HepG2 (cell line): Measurements from ENCODE around the gene FAM168A. TPM values are rescaled to one million over a fixed set of nuclear protein-coding genes. Genes with fewer than 3 reads are reported as not detected.

Experiments
- ATAC-seq: fragments of 200-7000 bp; cut with Tn5 transposase; 3 replicates; pipeline ENCODE4 v1.9.1; 2020; ENCODE audit warnings: mild to moderate bottlenecking, moderate library complexity
- BruUV-seq: library from RNA; stranded (reverse); fragments of 400-500 nt; replicated peaks from 2 replicates; lab custom pipeline; 2021; lab: Mats Ljungman, UMichigan
- CTCF ChIA-PET: fragments of 300-600 bp; formaldehyde crosslinking; extraction: SDS; loops from one replicate; lab custom pipeline; 2021; ENCODE audit warnings: low total read pairs, inconsistent platforms, low intra/inter-chr PET ratio; lab: Yijun Ruan, JAX
- POLR2A ChIA-PET: fragments of 350-600 bp; sonication (Branson Sonifier 250); formaldehyde crosslinking; loops from one replicate; lab custom pipeline; 2020; ENCODE audit warnings: antibody characterized with exemption, inconsistent platforms; lab: Yijun Ruan, JAX
- DNase-seq: peaks from one replicate; pipeline ENCODE4 v3.0.0-alpha.2; 2015; ENCODE audit warnings: low spot score
- FAIRE-seq: peaks from 3 replicates; lab custom pipeline; 2011; peaks lifted over from hg19 to GRCh38; lab: Jason Lieb, UNC
- H2AFZ ChIP-seq: one replicate; pipeline ENCODE4 v1.6.1; 2011; ENCODE audit warnings: low read length, inconsistent platforms
- H3K27ac ChIP-seq: fragments of 300-600 bp; 3 replicates; pipeline ENCODE4 v1.8.0; 2011; ENCODE audit warnings: mixed run types, mild to moderate bottlenecking, mixed read lengths, low read length, inconsistent platforms; ENCODE audit not compliant: insufficient read depth; ENCODE audit errors: extremely low read length
- H3K27me3 ChIP-seq, 2 experiments: fragments of 200-600 bp in 1 of 2; 2 replicates in 1 of 2; 3 replicates in 1 of 2; pipeline versions ENCODE4 v1.6.0 to v1.8.0; 2011; ENCODE audit warnings: low read length in 2 of 2, mild to moderate bottlenecking in 2 of 2, moderate library complexity in 2 of 2, inconsistent platforms in 1 of 2; ENCODE audit not compliant: insufficient read depth in 2 of 2, control insufficient read depth in 1 of 2
- H3K36me3 ChIP-seq, 2 experiments: fragments of 200-600 bp in 1 of 2; replicated peaks in 1 of 2; 2 replicates in 1 of 2; 3 replicates in 1 of 2; pipeline versions ENCODE4 v1.5.1 to v1.8.0; 2011; ENCODE audit warnings: low read length in 2 of 2, inconsistent platforms in 1 of 2; ENCODE audit not compliant: insufficient read depth in 2 of 2, control insufficient read depth in 1 of 2
- H3K4me1 ChIP-seq: 2 replicates; pipeline ENCODE4 v1.5.1; 2012; ENCODE audit warnings: low read length, inconsistent platforms; ENCODE audit not compliant: insufficient read depth
- H3K4me2 ChIP-seq: 2 replicates; pipeline ENCODE4 v1.6.0; 2011; ENCODE audit warnings: low read depth, low read length, inconsistent platforms
- H3K4me3 ChIP-seq, 3 experiments: fragments of 200-600 bp in 1 of 3; sonication (generic), shearing (Covaris generic) in 1 of 3; replicated peaks in 1 of 3; 2 replicates each; pipeline ENCODE4 v1.5.1; 2011 to 2016; ENCODE audit warnings: low read length in 3 of 3, inconsistent platforms in 2 of 3, low read depth in 2 of 3, mild to moderate bottlenecking in 2 of 3, control low read depth in 1 of 3, mixed read lengths in 1 of 3; ENCODE audit not compliant: insufficient read depth in 1 of 3
- H3K79me2 ChIP-seq: one replicate; pipeline ENCODE4 v1.6.1; 2011; ENCODE audit warnings: low read length, inconsistent platforms; ENCODE audit not compliant: insufficient read depth
- H3K9ac ChIP-seq: 2 replicates; pipeline ENCODE4 v1.6.0; 2011; ENCODE audit warnings: mild to moderate bottlenecking, low read depth, low read length, inconsistent platforms; ENCODE audit not compliant: insufficient read depth
- H3K9me3 ChIP-seq: 2 replicates; pipeline ENCODE4 v1.5.1; 2012; ENCODE audit warnings: mild to moderate bottlenecking, low read length
- H4K20me1 ChIP-seq: 2 replicates; pipeline ENCODE4 v1.6.0; 2011; ENCODE audit warnings: inconsistent platforms, mild to moderate bottlenecking, low read length, moderate library complexity; ENCODE audit not compliant: insufficient read depth
- ASH2L ChIP-seq: fragments of 300-600, 200-600 bp; sonication (generic); IDR thresholded peaks from 2 replicates; pipeline ENCODE4 v1.7.0; 2017; ENCODE audit warnings: low read depth, mild to moderate bottlenecking, moderate library complexity, mixed read lengths, low read length; ENCODE audit not compliant: insufficient read length
- CHD4 ChIP-seq: fragments of 200-600 bp; sonication (generic); IDR thresholded peaks from 2 replicates; pipeline ENCODE4 v1.7.0; 2017; ENCODE audit warnings: mild to moderate bottlenecking, low read length, borderline replicate concordance
- GFI1 ChIP-seq: sonication (generic); formaldehyde crosslinking; IDR thresholded peaks from 2 replicates; pipeline ENCODE4 v1.5.0; 2020; ENCODE audit warnings: missing genetic modification reagents, mild to moderate bottlenecking, borderline replicate concordance
- MAZ ChIP-seq, 2 experiments: sonication (generic) in 1 of 2; formaldehyde crosslinking in 1 of 2; IDR thresholded peaks; 2 replicates each; pipeline versions ENCODE4 v1.5.0 to v1.6.1; 2012 to 2020; ENCODE audit warnings: low read depth in 2 of 2, mild to moderate bottlenecking in 2 of 2, borderline replicate concordance in 1 of 2, improper control_type of control experiment in 1 of 2, low read length in 1 of 2, missing genetic modification reagents in 1 of 2, moderate library complexity in 1 of 2
- MBNL3 ChIP-seq: fragments of 250-450 bp; sonication (Bioruptor Pico); conservative IDR thresholded peaks from 2 replicates; pipeline ENCODE4 v1.8.0; 2022; ENCODE audit warnings: mild to moderate bottlenecking, inconsistent platforms
- SP140L ChIP-seq: sonication (generic); formaldehyde crosslinking; IDR thresholded peaks from 2 replicates; pipeline ENCODE4 v1.4.0; 2020; ENCODE audit warnings: missing genetic modification reagents, borderline replicate concordance
- YY1 ChIP-seq: IDR thresholded peaks from 2 replicates; pipeline ENCODE4 v1.6.1; 2011; ENCODE audit warnings: low read length, low read depth, moderate library complexity, mild to moderate bottlenecking; ENCODE audit not compliant: insufficient read depth, insufficient replicate concordance
- ZNF10 ChIP-seq: sonication (generic); formaldehyde crosslinking; IDR thresholded peaks from 2 replicates; pipeline ENCODE4 v1.4.0; 2020; ENCODE audit warnings: mild to moderate bottlenecking, low read depth, missing genetic modification reagents, borderline replicate concordance
- ZNF224 ChIP-seq: sonication (generic); formaldehyde crosslinking; IDR thresholded peaks from 2 replicates; pipeline ENCODE4 v1.5.0; 2020; ENCODE audit warnings: mild to moderate bottlenecking, missing genetic modification reagents
- ZNF33A ChIP-seq: sonication (generic); formaldehyde crosslinking; IDR thresholded peaks from 2 replicates; pipeline ENCODE4 v1.5.1; 2020; ENCODE audit warnings: missing genetic modification reagents, mild to moderate bottlenecking, moderate library complexity, borderline replicate concordance
- ZNF44 ChIP-seq: sonication (generic); formaldehyde crosslinking; IDR thresholded peaks from 2 replicates; pipeline ENCODE4 v1.5.1; 2020; ENCODE audit warnings: mild to moderate bottlenecking, missing genetic modification reagents
- ZNF670 ChIP-seq: sonication (generic); formaldehyde crosslinking; IDR thresholded peaks from 2 replicates; pipeline ENCODE4 v1.8.0; 2022; ENCODE audit warnings: mild to moderate bottlenecking, missing genetic modification reagents, borderline replicate concordance
- ZNF772 ChIP-seq: sonication (generic); formaldehyde crosslinking; IDR thresholded peaks from 2 replicates; pipeline ENCODE4 v1.5.0; 2020; ENCODE audit warnings: mild to moderate bottlenecking, missing genetic modification reagents
- ZSCAN20 ChIP-seq: sonication (generic); formaldehyde crosslinking; IDR thresholded peaks from 2 replicates; pipeline ENCODE4 v1.4.0; 2020; ENCODE audit warnings: missing genetic modification reagents, mild to moderate bottlenecking, borderline replicate concordance
- WGBS: methylation state at CpG from one replicate; pipeline ENCODE4 v1.1.6; 2017; ENCODE audit warnings: low lambda C conversion rate; 5-methylcytosine and 5-hydroxymethylcytosine counted together
- in situ Hi-C: cut with HindIII; loops from 2 replicates; pipeline ENCODE4 v1.10.0; 2017; ENCODE audit warnings: low pct_unique_long_range_greater_than_20kb; ENCODE audit not compliant: extremely low pct_ligation_motif_present
- intact Hi-C: fragments of 100-400 bp; cut with micrococcal nuclease; formaldehyde crosslinking; loops from one replicate; pipeline ENCODE4 v1.10.0; 2022; ENCODE audit not compliant: unreplicated experiment
- polyA plus RNA-seq, 8 experiments: library from polyadenylated mRNA; depleted of rRNA in 3 of 8; stranded (reverse) in 7 of 8; unstranded in 1 of 8; fragments of >200 nt; fragmentation: Illumina TruSeq in 4 of 8; extraction: Trizol in 4 of 8; gene quantifications; 2 replicates each; pipeline versions ENCODE4 v1.2.1 to v1.2.3, GENCODE V29; 2011 to 2016; ENCODE audit warnings: low read depth in 4 of 8, missing spikeins in 1 of 8, mixed read lengths in 1 of 8; ENCODE audit not compliant: insufficient read depth in 1 of 8
- total RNA-seq, 5 experiments: library from RNA; depleted of rRNA; stranded (reverse); fragments of >200 nt; fragmentation: Illumina TruSeq; extraction: Trizol; gene quantifications; 2 replicates each; pipeline ENCODE4 v1.2.3, GENCODE V29; 2016; ENCODE audit warnings: low read depth in 1 of 5
- TF ChIP-seq, protein P1 (sequence below): sonication (generic); formaldehyde crosslinking; IDR thresholded peaks from 2 replicates; pipeline ENCODE4 v1.4.0; 2020; ENCODE audit warnings: missing genetic modification reagents
- TF ChIP-seq, protein P2 (sequence below): sonication (generic); formaldehyde crosslinking; IDR thresholded peaks from 2 replicates; pipeline ENCODE4 v1.8.0; 2022; ENCODE audit warnings: missing genetic modification reagents, low read depth, mild to moderate bottlenecking, borderline replicate concordance
- TF ChIP-seq, protein P3 (sequence below): sonication (generic); formaldehyde crosslinking; IDR thresholded peaks from 2 replicates; pipeline ENCODE4 v1.4.0; 2020; ENCODE audit warnings: mild to moderate bottlenecking, missing genetic modification reagents
- TF ChIP-seq, protein P4 (sequence below): sonication (generic); formaldehyde crosslinking; IDR thresholded peaks from 2 replicates; pipeline ENCODE4 v1.4.0; 2020; ENCODE audit warnings: missing genetic modification reagents
- TF ChIP-seq, protein P5 (sequence below), 2 experiments: sonication (generic) in 1 of 2; formaldehyde crosslinking in 1 of 2; IDR thresholded peaks; 2 replicates each; pipeline versions ENCODE4 v1.5.1 to v1.6.1; 2011 to 2020; ENCODE audit warnings: borderline replicate concordance in 1 of 2, low read depth in 1 of 2, low read length in 1 of 2, mild to moderate bottlenecking in 1 of 2, missing genetic modification reagents in 1 of 2, moderate library complexity in 1 of 2

The FAM168A gene
- total and polyA plus RNA-seq, 2 of the 13 experiments (the other 11 are each of a cell fraction or from before 2014, with no cell fraction given), result 13.9 to 15.8 TPM

DNA sequence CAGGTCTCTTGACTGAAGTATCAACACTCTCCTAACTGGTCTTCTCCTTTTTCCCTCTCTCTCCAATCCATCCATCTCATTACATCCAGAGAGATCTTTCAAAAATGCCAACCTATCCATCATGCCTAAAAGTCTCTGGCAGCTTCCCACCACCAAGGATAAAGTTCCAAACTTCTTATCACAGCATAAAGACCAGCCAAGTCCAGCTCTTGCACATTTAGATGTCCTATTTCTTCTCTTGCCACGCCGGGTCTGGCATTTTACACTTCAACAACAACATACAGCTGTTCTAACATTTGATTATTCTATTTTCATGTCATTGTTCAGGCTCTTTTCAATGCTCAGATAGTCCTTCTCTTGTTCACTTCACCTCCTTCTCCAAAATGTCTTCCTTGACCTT lies 151.1 kb downstream of the FAM168A start:
- no peak overlapping the region for H3K4me2 ChIP-seq
- DNase-seq (no peak), FAIRE-seq (no peak), ATAC-seq (no peak)
- WGBS, result 91% methylated on average over 2 of the region's 2 CpGs
- no TSS peak for BruUV-seq
- no peaks in the 10 kb centered on the region for H3K36me3 ChIP-seq
- H3K9me3 ChIP-seq, result no peaks in the 10 kb centered on the region
- intact Hi-C loops (no loop called here), in situ Hi-C loops (no loop called here)
- ChIA-PET CTCF (no interaction called here), POLR2A (no interaction called here)
- no peak overlapping the region for H3K27ac ChIP-seq
- H3K9ac ChIP-seq, result no peak overlapping the region
- H4K20me1 ChIP-seq, result no peaks in the 10 kb centered on the region
- H3K4me1 ChIP-seq, result no peaks in the 10 kb centered on the region
- TF ChIP-seq CHD4 (no peak), ZSCAN20 (CRISPR knock-in tag) (no peak), ZNF33A (no peak), ZNF10 (CRISPR knock-in tag) (no peak), ZNF772 (CRISPR knock-in tag) (no peak), ZNF44 (CRISPR knock-in tag) (no peak), SP140L (CRISPR knock-in tag) (no peak), YY1 (no peak), MAZ (IDR thresholded peaks at IDR 0.05; ENCODE audit: borderline replicate concordance, low read depth, low read length) (no peak), MAZ (CRISPR knock-in tag; IDR thresholded peaks at IDR 0.05; ENCODE audit: low read depth) (no peak), ZNF670 (CRISPR knock-in tag) (no peak), MBNL3 (CRISPR knock-in tag) (no peak), ZNF224 (CRISPR knock-in tag) (no peak), ASH2L (no peak), GFI1 (CRISPR knock-in tag) (no peak)
- TF ChIP-seq, protein P1, sequence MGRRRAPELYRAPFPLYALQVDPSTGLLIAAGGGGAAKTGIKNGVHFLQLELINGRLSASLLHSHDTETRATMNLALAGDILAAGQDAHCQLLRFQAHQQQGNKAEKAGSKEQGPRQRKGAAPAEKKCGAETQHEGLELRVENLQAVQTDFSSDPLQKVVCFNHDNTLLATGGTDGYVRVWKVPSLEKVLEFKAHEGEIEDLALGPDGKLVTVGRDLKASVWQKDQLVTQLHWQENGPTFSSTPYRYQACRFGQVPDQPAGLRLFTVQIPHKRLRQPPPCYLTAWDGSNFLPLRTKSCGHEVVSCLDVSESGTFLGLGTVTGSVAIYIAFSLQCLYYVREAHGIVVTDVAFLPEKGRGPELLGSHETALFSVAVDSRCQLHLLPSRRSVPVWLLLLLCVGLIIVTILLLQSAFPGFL (CRISPR knock-in tag), result no peak
- TF ChIP-seq, protein P2, sequence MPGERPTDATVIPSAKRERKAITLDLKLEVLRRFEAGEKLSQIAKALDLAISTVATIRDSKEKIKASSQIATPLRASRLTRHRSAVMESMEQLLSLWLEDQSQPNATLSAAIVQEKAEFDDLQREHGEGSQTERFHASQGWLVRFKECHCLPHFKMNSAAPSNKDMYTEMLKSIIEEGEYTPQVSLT (CRISPR knock-in tag), result no peak
- TF ChIP-seq, protein P3, sequence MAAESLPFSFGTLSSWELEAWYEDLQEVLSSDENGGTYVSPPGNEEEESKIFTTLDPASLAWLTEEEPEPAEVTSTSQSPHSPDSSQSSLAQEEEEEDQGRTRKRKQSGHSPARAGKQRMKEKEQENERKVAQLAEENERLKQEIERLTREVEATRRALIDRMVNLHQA, result no peak
- TF ChIP-seq, protein P4, sequence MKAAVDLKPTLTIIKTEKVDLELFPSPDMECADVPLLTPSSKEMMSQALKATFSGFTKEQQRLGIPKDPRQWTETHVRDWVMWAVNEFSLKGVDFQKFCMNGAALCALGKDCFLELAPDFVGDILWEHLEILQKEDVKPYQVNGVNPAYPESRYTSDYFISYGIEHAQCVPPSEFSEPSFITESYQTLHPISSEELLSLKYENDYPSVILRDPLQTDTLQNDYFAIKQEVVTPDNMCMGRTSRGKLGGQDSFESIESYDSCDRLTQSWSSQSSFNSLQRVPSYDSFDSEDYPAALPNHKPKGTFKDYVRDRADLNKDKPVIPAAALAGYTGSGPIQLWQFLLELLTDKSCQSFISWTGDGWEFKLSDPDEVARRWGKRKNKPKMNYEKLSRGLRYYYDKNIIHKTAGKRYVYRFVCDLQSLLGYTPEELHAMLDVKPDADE (CRISPR knock-in tag), result no peak
- TF ChIP-seq, protein P5, sequence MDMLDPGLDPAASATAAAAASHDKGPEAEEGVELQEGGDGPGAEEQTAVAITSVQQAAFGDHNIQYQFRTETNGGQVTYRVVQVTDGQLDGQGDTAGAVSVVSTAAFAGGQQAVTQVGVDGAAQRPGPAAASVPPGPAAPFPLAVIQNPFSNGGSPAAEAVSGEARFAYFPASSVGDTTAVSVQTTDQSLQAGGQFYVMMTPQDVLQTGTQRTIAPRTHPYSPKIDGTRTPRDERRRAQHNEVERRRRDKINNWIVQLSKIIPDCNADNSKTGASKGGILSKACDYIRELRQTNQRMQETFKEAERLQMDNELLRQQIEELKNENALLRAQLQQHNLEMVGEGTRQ (IDR thresholded peaks at IDR 0.05; ENCODE audit: low read depth, low read length), result no peak
- TF ChIP-seq, protein P5 (CRISPR knock-in tag; IDR thresholded peaks at IDR 0.05; ENCODE audit: borderline replicate concordance), result no peak
- H3K27me3 ChIP-seq, result no peaks in the 10 kb centered on the region
- H2AFZ ChIP-seq, result no peak overlapping the region
- H3K79me2 ChIP-seq, result no peaks in the 10 kb centered on the region
- no peak overlapping the region for H3K4me3 ChIP-seq
